VCaP (cell line): ENCODE data around the gene OSBPL10.

Experiments used
- H3K27ac ChIP-seq: fragments of 450-650 bp; 2 replicates; pipeline ENCODE4 v1.5.1; 2017
- TF ChIP-seq, protein P1 (sequence below): fragments of 450-650 bp; conservative IDR thresholded peaks from 2 replicates; pipeline ENCODE4 v1.5.1; 2017; ENCODE audit warnings: mild to moderate bottlenecking, moderate library complexity

The OSBPL10 gene

DNA sequence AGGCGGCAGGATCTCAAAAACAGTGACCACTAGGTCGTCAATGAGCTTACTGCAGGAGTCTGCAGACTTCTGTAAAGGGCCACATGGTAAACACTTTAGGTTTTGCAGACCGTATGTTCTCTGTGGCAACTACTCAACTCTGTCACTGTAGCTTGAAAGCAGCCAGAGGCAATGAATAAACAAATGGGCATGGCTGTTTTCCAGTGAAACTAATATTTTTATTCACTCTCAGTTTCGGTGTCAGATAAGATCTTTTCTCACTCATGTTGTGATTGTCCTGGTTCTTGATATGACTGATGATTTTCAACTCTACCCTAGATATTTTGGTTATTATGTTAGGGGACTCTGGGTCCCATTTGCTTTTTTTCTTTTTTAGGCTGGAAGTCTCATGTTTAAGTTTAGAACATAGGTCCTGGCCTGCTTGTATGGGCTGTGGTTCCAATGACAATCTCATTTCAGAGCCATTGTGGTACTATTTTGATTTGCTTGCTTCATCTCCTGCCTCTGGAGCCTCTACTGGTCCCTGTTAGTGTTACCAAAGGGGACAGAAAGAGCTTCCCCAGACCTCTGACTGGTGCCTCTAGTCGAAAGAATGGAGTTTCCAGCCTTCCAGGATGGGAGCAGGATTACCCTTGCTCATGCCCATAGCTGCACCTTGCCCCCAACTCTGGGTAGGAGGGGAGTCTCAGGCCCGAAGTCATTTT, 226.3 kb downstream of the OSBPL10 start:
- no peak overlapping the region for H3K27ac ChIP-seq

DNA sequence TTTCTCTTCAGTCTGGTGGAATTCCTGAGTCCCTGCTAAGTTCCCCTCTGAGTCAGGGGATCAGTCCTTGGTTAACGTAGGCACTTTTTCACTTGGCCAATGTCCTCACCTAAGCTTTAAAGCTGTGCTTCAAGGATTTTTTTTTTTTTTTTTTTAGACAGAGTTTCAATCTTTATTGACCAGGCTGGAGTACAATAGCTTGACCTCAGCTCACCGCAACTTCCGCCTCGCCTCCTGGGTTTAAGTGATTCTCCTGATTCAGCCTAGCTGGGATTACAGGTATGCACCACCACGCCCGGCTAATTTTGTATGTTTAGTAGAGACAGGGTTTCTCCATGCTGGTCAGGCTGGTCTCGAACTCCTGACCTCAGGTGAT, 228.0 kb downstream of the OSBPL10 start:
- no peak overlapping the region for H3K27ac ChIP-seq
- TF ChIP-seq, protein P1, sequence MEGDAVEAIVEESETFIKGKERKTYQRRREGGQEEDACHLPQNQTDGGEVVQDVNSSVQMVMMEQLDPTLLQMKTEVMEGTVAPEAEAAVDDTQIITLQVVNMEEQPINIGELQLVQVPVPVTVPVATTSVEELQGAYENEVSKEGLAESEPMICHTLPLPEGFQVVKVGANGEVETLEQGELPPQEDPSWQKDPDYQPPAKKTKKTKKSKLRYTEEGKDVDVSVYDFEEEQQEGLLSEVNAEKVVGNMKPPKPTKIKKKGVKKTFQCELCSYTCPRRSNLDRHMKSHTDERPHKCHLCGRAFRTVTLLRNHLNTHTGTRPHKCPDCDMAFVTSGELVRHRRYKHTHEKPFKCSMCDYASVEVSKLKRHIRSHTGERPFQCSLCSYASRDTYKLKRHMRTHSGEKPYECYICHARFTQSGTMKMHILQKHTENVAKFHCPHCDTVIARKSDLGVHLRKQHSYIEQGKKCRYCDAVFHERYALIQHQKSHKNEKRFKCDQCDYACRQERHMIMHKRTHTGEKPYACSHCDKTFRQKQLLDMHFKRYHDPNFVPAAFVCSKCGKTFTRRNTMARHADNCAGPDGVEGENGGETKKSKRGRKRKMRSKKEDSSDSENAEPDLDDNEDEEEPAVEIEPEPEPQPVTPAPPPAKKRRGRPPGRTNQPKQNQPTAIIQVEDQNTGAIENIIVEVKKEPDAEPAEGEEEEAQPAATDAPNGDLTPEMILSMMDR: no peak

More for the DNA sequence above, 226.3 kb downstream of the OSBPL10 start:
- TF ChIP-seq, protein P1: no peak

DNA sequence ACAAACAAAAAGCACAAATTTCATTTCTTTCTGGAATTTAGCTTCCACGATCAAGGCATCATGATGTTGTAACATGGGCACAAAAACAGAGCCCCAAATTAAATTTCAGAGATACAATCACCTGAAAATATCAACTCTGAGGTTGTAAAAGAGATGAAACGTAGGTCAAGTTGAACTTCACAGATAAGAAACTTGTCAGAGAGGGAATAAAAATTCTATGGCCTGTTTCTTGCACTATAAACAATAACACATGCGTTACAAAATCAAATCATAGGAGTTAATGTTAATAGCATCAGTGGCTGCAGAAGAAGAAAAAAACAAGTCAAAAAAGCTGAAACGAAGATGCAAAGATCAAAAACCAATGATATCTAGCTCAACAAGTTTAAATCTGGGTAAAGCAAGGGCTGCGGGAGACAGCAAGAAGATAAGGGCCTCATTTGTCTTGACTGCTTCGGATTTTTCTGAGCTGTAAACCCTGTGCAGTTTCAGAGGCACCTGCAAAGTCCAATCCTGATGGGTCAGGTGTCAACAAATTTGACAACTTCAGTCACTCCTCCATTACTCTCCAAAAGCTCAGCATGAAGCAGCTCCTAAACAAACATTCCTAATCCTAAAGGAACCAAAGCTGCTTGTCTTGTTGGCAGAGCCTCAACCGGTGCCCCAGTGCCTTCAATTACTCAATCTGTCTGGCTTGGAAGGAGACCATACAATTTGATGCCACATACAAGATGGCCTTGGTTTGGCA, 228.6 kb downstream of the OSBPL10 start:
- no peak overlapping the region for H3K27ac ChIP-seq
- TF ChIP-seq, protein P1: no peak

DNA sequence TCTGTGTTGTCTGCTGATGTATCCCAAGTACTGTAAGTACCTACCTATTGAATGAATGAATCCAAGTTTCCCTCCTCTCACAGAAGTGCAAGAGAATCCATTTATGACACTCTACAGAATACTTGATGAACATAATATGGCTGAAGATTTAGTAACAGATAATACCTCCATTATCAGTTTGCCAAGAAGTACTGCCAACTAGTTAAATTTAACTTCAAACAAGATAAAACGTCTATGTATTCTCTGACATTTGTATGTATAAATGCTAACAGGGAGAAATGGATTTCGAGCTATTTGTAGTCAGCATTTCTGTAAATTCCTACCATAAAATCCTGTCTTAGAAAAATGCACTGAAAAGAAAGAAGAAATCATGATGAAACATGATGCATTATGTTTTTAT, 230.7 kb downstream of the OSBPL10 start:
- H3K27ac ChIP-seq: no peak overlapping the region
- TF ChIP-seq, protein P1: no peak

DNA sequence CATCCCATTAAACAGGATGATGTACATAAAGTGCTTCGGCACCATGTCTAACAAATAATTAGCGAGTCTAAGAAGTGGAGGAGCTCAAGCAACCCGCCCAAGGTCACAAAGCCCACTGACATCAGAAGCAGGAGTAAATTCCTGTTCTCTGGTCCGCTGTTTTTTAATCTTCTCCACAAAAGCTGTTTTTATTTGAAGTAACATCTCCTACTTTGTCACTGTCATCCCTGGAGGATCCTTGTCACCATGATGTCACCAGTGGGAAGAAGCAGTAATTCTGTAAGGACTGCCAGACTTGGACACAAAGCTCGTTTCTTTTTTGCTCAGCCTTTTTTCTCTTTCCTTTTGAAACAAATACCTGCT, 232.1 kb downstream of the OSBPL10 start:
- H3K27ac ChIP-seq: no peak overlapping the region; the same call in 1 of the 2 replicates
- TF ChIP-seq, protein P1: no peak

DNA sequence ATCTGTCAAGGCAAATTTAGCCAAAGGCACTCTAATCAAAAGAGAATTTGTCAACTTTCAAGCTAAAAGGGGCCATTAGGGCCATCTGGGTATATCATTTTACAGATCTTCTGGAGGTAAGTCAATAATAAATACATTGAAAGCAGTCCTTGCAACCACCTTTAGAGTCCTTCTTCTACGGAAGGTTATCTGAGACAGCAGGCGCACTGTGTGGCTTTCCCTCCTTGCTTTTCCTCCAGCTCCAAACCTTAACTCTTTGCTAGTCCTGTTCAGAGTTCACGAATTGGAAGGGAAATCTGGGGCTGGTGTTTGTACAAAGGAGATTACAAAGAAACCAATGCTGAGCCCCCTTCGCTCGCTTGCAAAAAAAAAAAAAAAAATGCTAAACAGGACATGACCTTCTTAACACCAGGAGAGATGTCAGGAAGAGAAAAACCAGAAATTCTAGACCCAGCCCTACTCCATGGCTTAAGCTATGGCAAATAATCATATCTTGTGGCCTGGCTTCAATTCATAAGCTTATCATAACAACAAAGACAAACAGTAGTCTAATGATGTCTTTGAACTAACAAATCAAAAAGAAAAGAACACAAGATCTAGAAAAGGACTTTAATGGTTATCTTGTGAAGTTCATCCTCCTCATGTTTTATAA, 232.7 kb downstream of the OSBPL10 start:
- TF ChIP-seq, protein P1: no peak

DNA sequence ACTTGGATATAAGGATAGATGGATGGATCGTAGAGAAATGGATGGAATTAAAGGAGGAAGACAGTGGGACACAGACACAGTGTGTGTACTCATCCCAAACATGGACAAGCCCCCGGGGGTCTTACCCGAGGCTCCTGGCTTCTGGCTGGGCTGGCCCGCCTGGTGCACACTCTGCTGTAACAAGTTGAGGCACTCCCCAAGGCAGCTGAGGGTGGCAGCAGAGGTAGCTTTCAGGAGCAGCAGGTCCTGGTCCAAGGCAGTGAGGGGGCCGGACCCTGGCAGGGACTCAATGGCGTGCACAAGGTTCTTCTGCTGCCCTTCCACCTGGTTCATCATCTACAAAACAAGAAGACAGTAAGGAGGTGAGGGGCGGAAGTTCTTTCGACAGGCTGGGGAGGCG, 233.3 kb downstream of the OSBPL10 start:
- H3K27ac ChIP-seq: 0 out of 2 replicates have a peak overlapping the region, but pooled peaks have one; percentile 28
- TF ChIP-seq, protein P1: no peak

More for the DNA sequence above, 232.7 kb downstream of the OSBPL10 start:
- H3K27ac ChIP-seq: peak overlapping the region; percentile 28; the same call in 1 of the 2 replicates
